Tibial nerve (tissue), 3 donors: ENCODE results near the gene BMP5.

Experiments used
- CTCF ChIP-seq, 5 experiments: fragments of 200-600 bp in 3 of 5; fragments of 450-650 bp in 2 of 5; sonication (generic) in 3 of 5; IDR thresholded peaks; one replicate each; pipeline ENCODE4 v1.5.1; 2016 to 2019; ENCODE audit warnings: antibody characterized with exemption in 5 of 5, mild to moderate bottlenecking in 3 of 5, moderate library complexity in 2 of 5
- POLR2A ChIP-seq, 2 donors: fragments of 450-650 bp; IDR thresholded peaks; one replicate each; pipeline ENCODE4 v1.6.1; 2017; ENCODE audit warnings: antibody characterized with exemption in 2 of 2, mild to moderate bottlenecking in 2 of 2, moderate library complexity in 2 of 2

- no peak for TF ChIP-seq POLR2A (IDR thresholded peaks at IDR 0.05)
- no peak for TF ChIP-seq CTCF (IDR thresholded peaks at IDR 0.05)
Measured at GRCh38 chr6:55882718-55883569, 7.6 kb upstream of the BMP5 start.
